GM13977 (cell line): ENCODE data around the gene ELK1.

Source experiments
- DNase-seq: peaks from one replicate; pipeline ENCODE4 v3.0.0; 2012; ENCODE audit warnings: low spot score
- CTCF ChIP-seq: IDR thresholded peaks from 2 replicates; pipeline ENCODE4 v1.5.1; 2012; ENCODE audit warnings: mild to moderate bottlenecking, control low read depth; ENCODE audit not compliant: insufficient read depth; ENCODE audit errors: extremely low read depth, missing control alignments
- in situ Hi-C: fragments of 300-500 bp; cut with MboI; formaldehyde crosslinking; loops from one replicate; pipeline ENCODE4 v1.12.0; 2022; ENCODE audit warnings: low sequenced_read_pairs, low pct_unique_long_range_greater_than_20kb, mixed read lengths, inconsistent platforms; ENCODE audit not compliant: unreplicated experiment

The ELK1 gene

GRCh38 chrX:47633689-47634590 is 16.4 kb downstream of the ELK1 start:
- TF ChIP-seq CTCF, result no peak
- in situ Hi-C loops, result no loop called here

GRCh38 chrX:47632666-47633065 is 17.7 kb downstream of the ELK1 start:
- in situ Hi-C loops, result no loop called here
- no peak for TF ChIP-seq CTCF
- no peak for DNase-seq

More at GRCh38 chrX:47633689-47634590, 16.4 kb downstream of the ELK1 start:
- DNase-seq, result no peak

GRCh38 chrX:47631676-47632075 is 18.7 kb downstream of the ELK1 start:
- DNase-seq, result no peak
- no peak for TF ChIP-seq CTCF
- in situ Hi-C loops, result no loop called here

- TF ChIP-seq CTCF, result no peak
Observed at GRCh38 chrX:47629419-47630200, 20.8 kb downstream of the ELK1 start, which contains the start of gene CFP. Gene CFP (minus strand): TSS chrX:47629930. CDS start chrX:47629844, 86 bp downstream.

GRCh38 chrX:47628982-47629381 is 21.4 kb downstream of the ELK1 start:
- no peak for DNase-seq
- peak; percentile 28 for TF ChIP-seq CTCF
- in situ Hi-C loops, result no loop called here

More at GRCh38 chrX:47629419-47630200, 20.8 kb downstream of the ELK1 start, which contains the start of gene CFP:
- DNase-seq, result no peak
- in situ Hi-C loops, result no loop called here

- no peak for TF ChIP-seq CTCF
- DNase-seq, result no peak
- in situ Hi-C loops, result no loop called here
Observed at GRCh38 chrX:47625365-47625764, 25.0 kb downstream of the ELK1 start.
